Neural progenitor cell (in vitro differentiated cells): ENCODE measurements around the gene EPHB2.

ENCODE experiments used
- CTCF ChIP-seq: fragments of 200-600 bp; sonication (generic); IDR thresholded peaks from 2 replicates; pipeline ENCODE4 v1.5.1; 2017; ENCODE audit warnings: antibody characterized with exemption, mild to moderate bottlenecking
- EZH2 ChIP-seq: fragments of 200-600 bp; sonication (generic); IDR thresholded peaks from 2 replicates; pipeline ENCODE4 v1.6.1; 2017; ENCODE audit warnings: antibody characterized with exemption, mild to moderate bottlenecking, moderate library complexity

- TF ChIP-seq CTCF (no peak), EZH2 (no peak)
These were observed 90.0 kb downstream of the EPHB2 start for GRCh38 chr1:22800629-22801028.
